Adrenal gland (tissue), 12 donors: ENCODE measurements around the gene WLS. TPM values are rescaled to one million over a fixed set of nuclear protein-coding genes. Genes with fewer than 3 reads are reported as not detected.

Experiments
- DNase-seq, 7 donors: peaks; one replicate each; pipeline ENCODE4 v3.0.0-alpha.2; 2019 to 2020
- H3K27ac ChIP-seq, 5 donors: fragments of 200-600 bp; sonication (generic) in 4 of 5; 1 replicate in 3 of 5; 2 replicates in 2 of 5; pipeline versions ENCODE4 v1.5.1 to v1.8.0; 2016 to 2020; ENCODE audit warnings: mild to moderate bottlenecking in 1 of 5
- H3K27me3 ChIP-seq: fragments of 200-600 bp; 2 replicates; pipeline ENCODE4 v1.8.0; 2021
- H3K36me3 ChIP-seq, 2 donors: fragments of 200-600 bp; replicated peaks in 1 of 2; 1 replicate in 1 of 2; 2 replicates in 1 of 2; pipeline versions ENCODE4 v1.5.1 to v1.8.0; 2018 to 2022
- H3K4me1 ChIP-seq, 2 donors: fragments of 200-600 bp; replicated peaks in 1 of 2; 1 replicate in 1 of 2; 2 replicates in 1 of 2; pipeline versions ENCODE4 v1.5.1 to v1.8.0; 2018 to 2021
- H3K4me3 ChIP-seq, 4 donors: fragments of 200-600 bp; sonication (generic) in 3 of 4; one replicate each; pipeline ENCODE4 v1.5.1; 2016 to 2018
- H3K9me3 ChIP-seq, 3 donors: fragments of 200-600 bp; sonication (generic) in 1 of 3; replicated peaks in 1 of 3; 1 replicate in 2 of 3; 2 replicates in 1 of 3; pipeline versions ENCODE4 v1.5.1 to v1.8.0; 2016 to 2021
- POLR2A ChIP-seq, 2 donors: fragments of 450-650 bp; IDR thresholded peaks; one replicate each; pipeline ENCODE4 v1.6.1; 2017; ENCODE audit warnings: antibody characterized with exemption in 2 of 2, mild to moderate bottlenecking in 2 of 2, moderate library complexity in 1 of 2
- WGBS, 4 donors: extraction: QIAGEN DNeasy Blood & Tissue Kit in 2 of 4; methylation state at CpG; one replicate each; pipeline versions ENCODE4 v1.1.5 to v1.1.7; 2013 to 2017; 5-methylcytosine and 5-hydroxymethylcytosine counted together
- intact Hi-C, 2 donors: fragments of 100-400 bp; cut with DNase I; formaldehyde crosslinking; loops; one replicate each; pipeline versions ENCODE4 v1.14.1 to v1.15.0; 2022 to 2023
- polyA plus RNA-seq, 3 donors: library from polyadenylated mRNA; stranded (reverse); fragments of 200-250 nt in 2 of 3; fragments of 350-450 nt in 1 of 3; fragmentation: Illumina TruSeq in 1 of 3; extraction: RNeasy Lipid Tissue Mini Kit (QIAGEN cat#74804) in 1 of 3; gene quantifications; one replicate each; pipeline ENCODE4 v1.2.3, GENCODE V29; 2013 to 2014
- total RNA-seq, 9 donors: library from RNA; depleted of rRNA in 4 of 9; stranded (reverse); fragments of >200 nt in 4 of 9; fragments of 120-200 nt in 1 of 9; fragmentation: NEBNext Ultra II Directional in 1 of 9; extraction: Animal tissue kit (Norgen Biotek cat#: 25700) in 1 of 9; gene quantifications; one replicate each; pipeline versions ENCODE4 v1.1.0 to v1.2.4, GENCODE V29; 2013 to 2023
- TF ChIP-seq, protein P1 (sequence below), 6 experiments: fragments of 450-650 bp in 4 of 6; fragments of 200-600 bp in 2 of 6; sonication (generic) in 1 of 6; IDR thresholded peaks; 1 replicate in 5 of 6; 2 replicates in 1 of 6; pipeline versions ENCODE4 v1.5.1 to v1.8.0; 2016 to 2021; ENCODE audit warnings: antibody characterized with exemption in 6 of 6, mild to moderate bottlenecking in 2 of 6, moderate library complexity in 1 of 6
- donor health status: healthy with polysubstance abuse.
- donor health status: Bipolar disorder and iron deficiency.
- donor health status: DM: yes; HTN: yes; CAD: no.
- donor health status: DM: no; HTN: no; CAD: no.
- donor health status: DM: no; HTN: no; CAD: no.
- donor health status: DM: yes; HTN: yes; CAD: no.

Gene WLS
- total and polyA plus RNA-seq, 12 donors: 28.7 to 114 (median 59.5) TPM

DNA sequence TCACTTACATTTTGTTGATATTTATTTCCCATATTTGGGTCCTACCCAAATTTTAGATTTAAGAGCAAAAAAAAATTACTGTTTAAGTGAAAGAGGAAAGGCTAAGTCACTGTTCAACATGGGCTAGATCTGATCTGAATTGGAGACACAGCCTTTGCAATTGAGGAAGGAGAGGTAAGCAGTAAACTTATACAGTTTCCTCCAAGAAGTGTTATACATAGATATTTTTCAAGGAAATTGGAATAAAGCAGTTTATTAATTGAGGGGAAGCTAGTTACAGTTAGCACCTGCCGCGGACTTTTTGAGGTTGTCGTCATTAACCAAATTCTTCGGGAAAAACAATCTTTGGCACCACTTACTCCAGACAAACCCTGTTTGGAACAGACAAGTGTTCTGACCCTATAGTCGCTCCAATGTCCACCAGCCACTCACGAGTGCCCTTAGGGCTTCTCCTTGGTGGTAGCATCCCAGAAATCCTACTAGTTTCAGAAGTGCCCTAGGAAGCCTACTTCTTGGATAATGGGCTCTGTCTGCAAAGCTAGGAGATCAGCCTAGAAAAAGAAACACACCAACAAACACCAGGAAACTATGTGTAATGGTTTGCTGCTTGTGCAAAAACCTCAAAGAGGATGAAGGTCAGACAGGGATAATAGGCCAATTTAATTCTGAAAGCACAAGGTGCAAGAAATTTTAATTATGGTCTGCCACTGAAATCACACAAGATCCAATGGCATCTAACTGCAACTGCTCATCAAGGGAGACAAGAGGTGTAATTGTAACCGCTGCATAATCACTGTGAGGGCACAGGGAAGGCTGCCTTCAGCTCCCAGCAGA lies 2.5 kb downstream of the WLS start:
- no peaks in the 10 kb centered on the region for H3K27me3 ChIP-seq
- H3K27ac ChIP-seq: peak overlapping the region in 1 of 5 donors; percentile 76
- H3K36me3 ChIP-seq: no peaks in the 10 kb centered on the region
- H3K9me3 ChIP-seq: no peaks in the 10 kb centered on the region
- intact Hi-C loops: loop anchor here (5.0 to 10.0 kb wide), 2 partner anchors 105 to 108 kb away; no protein-coding TSS in a partner anchor
- peak overlapping the region in 1 of 4 donors; percentile 60 for H3K4me3 ChIP-seq
- 71 to 83% (median 74%) methylated on average over 7 of the region's 7 CpGs for WGBS, 4 donors
- no peak for TF ChIP-seq POLR2A (IDR thresholded peaks at IDR 0.05)
- TF ChIP-seq, protein P1, sequence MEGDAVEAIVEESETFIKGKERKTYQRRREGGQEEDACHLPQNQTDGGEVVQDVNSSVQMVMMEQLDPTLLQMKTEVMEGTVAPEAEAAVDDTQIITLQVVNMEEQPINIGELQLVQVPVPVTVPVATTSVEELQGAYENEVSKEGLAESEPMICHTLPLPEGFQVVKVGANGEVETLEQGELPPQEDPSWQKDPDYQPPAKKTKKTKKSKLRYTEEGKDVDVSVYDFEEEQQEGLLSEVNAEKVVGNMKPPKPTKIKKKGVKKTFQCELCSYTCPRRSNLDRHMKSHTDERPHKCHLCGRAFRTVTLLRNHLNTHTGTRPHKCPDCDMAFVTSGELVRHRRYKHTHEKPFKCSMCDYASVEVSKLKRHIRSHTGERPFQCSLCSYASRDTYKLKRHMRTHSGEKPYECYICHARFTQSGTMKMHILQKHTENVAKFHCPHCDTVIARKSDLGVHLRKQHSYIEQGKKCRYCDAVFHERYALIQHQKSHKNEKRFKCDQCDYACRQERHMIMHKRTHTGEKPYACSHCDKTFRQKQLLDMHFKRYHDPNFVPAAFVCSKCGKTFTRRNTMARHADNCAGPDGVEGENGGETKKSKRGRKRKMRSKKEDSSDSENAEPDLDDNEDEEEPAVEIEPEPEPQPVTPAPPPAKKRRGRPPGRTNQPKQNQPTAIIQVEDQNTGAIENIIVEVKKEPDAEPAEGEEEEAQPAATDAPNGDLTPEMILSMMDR (IDR thresholded peaks at IDR 0.05): no peak
- peaks cover 9 to 17% of the 10 kb centered on the region in 2 donors for H3K4me1 ChIP-seq
- DNase-seq: no peak

DNA sequence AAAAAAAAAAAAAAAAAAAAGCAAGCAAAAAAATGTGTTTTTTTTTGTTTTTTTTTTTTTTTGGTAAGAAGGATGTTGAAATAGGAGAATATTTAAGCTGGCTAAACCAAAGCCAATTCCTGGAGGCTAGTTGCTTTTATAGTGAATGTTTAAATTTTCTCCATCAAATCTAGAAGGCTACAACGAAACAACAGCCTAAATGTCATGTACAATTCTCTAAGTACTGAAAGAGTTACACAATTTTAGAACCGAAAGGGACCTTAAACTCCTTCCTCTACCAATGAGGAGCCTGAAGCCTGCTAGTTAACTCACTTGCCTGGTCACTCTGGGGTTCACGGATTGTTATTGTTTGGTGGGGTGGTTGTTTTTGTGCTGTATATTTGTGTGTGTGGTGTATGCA lies 3.5 kb downstream of the WLS start:
- Histone ChIP-seq H3K4me3 (no peak overlapping the region), H3K4me1 (peaks cover 9 to 20% of the 10 kb centered on the region in 2 donors), H3K27me3 (no peaks in the 10 kb centered on the region), H3K27ac (no peak overlapping the region), H3K36me3 (no peaks in the 10 kb centered on the region), H3K9me3 (no peaks in the 10 kb centered on the region)
- intact Hi-C loops: no loop called here
- no peak for DNase-seq
- TF ChIP-seq, protein P1 (IDR thresholded peaks at IDR 0.05): no peak
- TF ChIP-seq POLR2A (IDR thresholded peaks at IDR 0.05): no peak
- WGBS, 4 donors: 47 to 57% (median 52%) methylated on average over 3 of the region's 3 CpGs

DNA sequence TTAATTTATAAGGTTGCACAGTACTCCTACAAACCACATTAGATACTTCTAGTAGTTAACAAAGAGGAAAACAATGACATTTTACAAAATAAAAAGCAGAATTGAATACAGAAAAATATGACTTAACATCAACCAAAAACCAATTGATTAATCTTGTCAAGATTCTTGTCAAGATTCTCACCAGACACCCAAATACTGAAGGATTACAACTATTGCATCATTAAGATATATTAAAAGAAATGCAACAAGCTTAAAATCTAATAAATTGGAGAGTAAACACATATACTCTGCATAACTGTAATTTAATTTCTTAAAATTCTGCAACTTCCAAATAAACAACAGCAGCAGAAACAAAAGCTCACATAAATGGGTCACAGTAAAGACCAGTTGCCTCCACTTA lies 4.7 kb downstream of the WLS start:
- intact Hi-C loops: no loop called here
- no peaks in the 10 kb centered on the region for H3K9me3 ChIP-seq
- H3K27me3 ChIP-seq: no peaks in the 10 kb centered on the region
- H3K4me3 ChIP-seq: no peak overlapping the region
- DNase-seq: no peak
- TF ChIP-seq POLR2A (IDR thresholded peaks at IDR 0.05): no peak
- TF ChIP-seq, protein P1 (IDR thresholded peaks at IDR 0.05): no peak
- no peak overlapping the region for H3K27ac ChIP-seq
- no peaks in the 10 kb centered on the region for H3K36me3 ChIP-seq
- peaks cover 9 to 20% of the 10 kb centered on the region in 2 donors for H3K4me1 ChIP-seq

DNA sequence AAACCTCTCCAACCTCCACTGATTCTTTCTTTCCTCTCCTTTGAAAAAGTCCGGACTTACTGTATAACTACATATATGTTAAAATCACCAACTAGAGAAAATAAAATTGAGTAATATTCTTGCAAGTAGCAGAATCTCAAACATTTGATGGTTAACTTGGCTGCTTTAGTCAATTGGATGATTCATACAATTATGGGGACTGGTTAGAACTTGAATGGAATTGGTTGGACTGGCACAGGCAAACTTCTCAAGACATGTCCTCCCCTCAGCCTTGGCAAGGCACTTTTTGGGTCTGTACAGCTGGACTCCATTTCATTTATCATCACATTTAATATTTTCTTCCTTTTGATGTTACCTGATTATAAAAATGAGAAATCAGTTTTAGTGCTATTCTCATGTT lies 6.5 kb downstream of the WLS start:
- intact Hi-C loops: no loop called here

More for the DNA sequence above, 6.5 kb downstream of the WLS start:
- no peaks in the 10 kb centered on the region for H3K27me3 ChIP-seq
- TF ChIP-seq, protein P1 (IDR thresholded peaks at IDR 0.05): no peak
- TF ChIP-seq POLR2A (IDR thresholded peaks at IDR 0.05): no peak
- no peak overlapping the region for H3K27ac ChIP-seq
- 88 to 100% (median 94%) methylated on average over 1 of the region's 1 CpG for WGBS, 4 donors
- DNase-seq: no peak
- H3K36me3 ChIP-seq: no peaks in the 10 kb centered on the region
- H3K4me3 ChIP-seq: no peak overlapping the region
- no peaks in the 10 kb centered on the region for H3K9me3 ChIP-seq
- H3K4me1 ChIP-seq: peaks cover 15 to 25% of the 10 kb centered on the region in 2 donors
